SK-N-SH treated with all-trans-retinoic acid at 6 μM for 48 hours (cell line): ENCODE measurements around the gene OTUB1.
A peak's percentile ranks its signal among the peaks of the same experiment; 100 is the strongest.

Experiments
- CREB5 ChIP-seq: fragments of 250-450 bp; sonication (Bioruptor Pico); IDR thresholded peaks from 2 replicates; pipeline ENCODE4 v1.5.1; 2020; ENCODE audit warnings: low read depth, mild to moderate bottlenecking, moderate library complexity
- CSDC2 ChIP-seq: fragments of 250-450 bp; sonication (Bioruptor Pico); IDR thresholded peaks from 2 replicates; pipeline ENCODE4 v1.5.0; 2020; ENCODE audit warnings: mild to moderate bottlenecking, moderate library complexity
- PATZ1 ChIP-seq: fragments of 250-450 bp; sonication (Bioruptor Pico); IDR thresholded peaks from 2 replicates; pipeline ENCODE4 v1.8.0; 2020; ENCODE audit warnings: mild to moderate bottlenecking, moderate library complexity, borderline replicate concordance
- TCF4 ChIP-seq: fragments of 250-450 bp; sonication (Bioruptor Pico); IDR thresholded peaks from 2 replicates; pipeline ENCODE4 v1.8.0; 2021; ENCODE audit warnings: mild to moderate bottlenecking, moderate library complexity, borderline replicate concordance
- ZNF565 ChIP-seq: fragments of 450-650 bp; formaldehyde crosslinking; conservative IDR thresholded peaks from 2 replicates; pipeline ENCODE4 v1.5.0; 2020; ENCODE audit warnings: low read depth, mild to moderate bottlenecking, moderate library complexity
- ZNF8 ChIP-seq: fragments of 450-650 bp; formaldehyde crosslinking; IDR thresholded peaks from 2 replicates; pipeline ENCODE4 v1.5.0; 2020; ENCODE audit warnings: mild to moderate bottlenecking, moderate library complexity

- TF ChIP-seq PATZ1 (CRISPR knock-in tag): no peak
- TF ChIP-seq CSDC2 (CRISPR knock-in tag): no peak
- peak; percentile 67; the same call in 1 of the 2 replicates for TF ChIP-seq TCF4 (CRISPR knock-in tag)
- TF ChIP-seq CREB5 (CRISPR knock-in tag): no peak
- TF ChIP-seq ZNF8: no peak
- no peak for TF ChIP-seq ZNF565 (CRISPR knock-in tag)
These were observed 58.6 kb downstream of the OTUB1 start for GRCh38 chr11:64044730-64045393.
